Hematopoietic multipotent progenitor cell treated with erythropoietin and hydrocortisone succinate and interleukin-3 and kit ligand, for 4 days (in vitro differentiated cells): ENCODE measurements around the gene RAD51B.
"Not testable (repeated sequence)": the region's sequence is repeated elsewhere in the genome, so short reads cannot be mapped to it uniquely, and the experiment has no call there.

Source experiments
- DNase-seq: peaks from one replicate; pipeline ENCODE4 v3.0.0-alpha.2; 2015

Gene RAD51B

GRCh38 chr14:68685419-68686204 lies 866.0 kb downstream of the RAD51B start:
- DNase-seq: peak; percentile 44

GRCh38 chr14:68686205-68686465 lies 866.6 kb downstream of the RAD51B start:
- DNase-seq: no peak

- no peak for DNase-seq
Measured at GRCh38 chr14:68686724-68687123, 867.1 kb downstream of the RAD51B start.

- DNase-seq: no peak
Measured at GRCh38 chr14:68687746-68688145, 868.2 kb downstream of the RAD51B start.

GRCh38 chr14:68688872-68689371 lies 869.3 kb downstream of the RAD51B start:
- DNase-seq: peak; percentile 38

- no peak for DNase-seq
Measured at GRCh38 chr14:68689511-68689910, 869.9 kb downstream of the RAD51B start.

GRCh38 chr14:68690089-68690958 lies 870.7 kb downstream of the RAD51B start:
- no peak for DNase-seq

- no peak for DNase-seq
Measured at GRCh38 chr14:68691031-68691791, 871.6 kb downstream of the RAD51B start.

- DNase-seq: no peak
Measured at GRCh38 chr14:68691792-68692118, 872.2 kb downstream of the RAD51B start.

GRCh38 chr14:68692216-68692615 lies 872.6 kb downstream of the RAD51B start:
- DNase-seq: no peak

GRCh38 chr14:68692916-68693771 lies 873.6 kb downstream of the RAD51B start:
- peak; percentile 60 for DNase-seq

GRCh38 chr14:68693926-68694325 lies 874.3 kb downstream of the RAD51B start:
- no peak for DNase-seq

GRCh38 chr14:68694516-68695235 lies 875.1 kb downstream of the RAD51B start:
- peak; percentile 65 for DNase-seq

- peak; percentile 47 for DNase-seq
Measured at GRCh38 chr14:68695326-68695768, 875.8 kb downstream of the RAD51B start.

GRCh38 chr14:68695856-68696255 lies 876.3 kb downstream of the RAD51B start:
- peak; percentile 24 for DNase-seq

- no peak for DNase-seq
Measured at GRCh38 chr14:68696266-68696665, 876.7 kb downstream of the RAD51B start.

- DNase-seq: no peak
Measured at GRCh38 chr14:68696721-68697495, 877.3 kb downstream of the RAD51B start.

GRCh38 chr14:68698773-68699172 lies 879.2 kb downstream of the RAD51B start:
- DNase-seq: not testable (repeated sequence)

GRCh38 chr14:68701001-68701741 lies 881.6 kb downstream of the RAD51B start:
- no peak for DNase-seq

- DNase-seq: no peak
Measured at GRCh38 chr14:68702135-68702534, 882.6 kb downstream of the RAD51B start.
